Kidney epithelial cell (primary cell): ENCODE measurements around the gene SEMA4A. TPM values are rescaled to one million over a fixed set of nuclear protein-coding genes. Genes with fewer than 3 reads are reported as not detected.

ENCODE experiments used
- DNase-seq: peaks from one replicate; pipeline ENCODE4 v3.0.0-alpha.2; 2010; ENCODE audit warnings: low read depth
- H3K27me3 ChIP-seq: 2 replicates; pipeline ENCODE4 v1.6.0; 2011; ENCODE audit warnings: low read length; ENCODE audit not compliant: control insufficient read depth, insufficient read depth
- H3K36me3 ChIP-seq: 2 replicates; pipeline ENCODE4 v1.5.1; 2011; ENCODE audit warnings: low read length; ENCODE audit not compliant: control insufficient read depth, insufficient read depth
- H3K4me3 ChIP-seq: 2 replicates; pipeline ENCODE4 v1.5.1; 2011; ENCODE audit warnings: low read depth, mild to moderate bottlenecking, control low read depth, low read length
- CTCF ChIP-seq: IDR thresholded peaks from 2 replicates; pipeline ENCODE4 v1.5.1; 2011; ENCODE audit warnings: mild to moderate bottlenecking, moderate library complexity, low read length, control low read depth, inconsistent platforms; ENCODE audit not compliant: insufficient read depth, poor library complexity, severe bottlenecking
- total RNA-seq: library from RNA; depleted of rRNA; stranded (reverse); fragments of >200 nt; gene quantifications from 2 replicates; pipeline ENCODE4 v1.2.3, GENCODE V29; 2015

Gene SEMA4A
- total RNA-seq, 1 donor from 2014 or later = 2.6 TPM

- Histone ChIP-seq H3K27me3 (no peaks in the 10 kb centered on the region), H3K36me3 (peaks cover 1% of the 10 kb centered on the region), H3K4me3 (no peak overlapping the region)
- no peak for TF ChIP-seq CTCF
- no peak for DNase-seq
Measured at GRCh38 chr1:156195853-156196252, 42.5 kb downstream of the SEMA4A start.

GRCh38 chr1:156196445-156196844 is 43.1 kb downstream of the SEMA4A start:
- TF ChIP-seq CTCF = no peak
- no peaks in the 10 kb centered on the region for H3K27me3 ChIP-seq
- H3K4me3 ChIP-seq = no peak overlapping the region
- H3K36me3 ChIP-seq = peaks cover 1% of the 10 kb centered on the region
- DNase-seq = no peak

GRCh38 chr1:156198831-156199349 is 45.5 kb downstream of the SEMA4A start:
- TF ChIP-seq CTCF = no peak
- no peak overlapping the region for H3K4me3 ChIP-seq
- H3K27me3 ChIP-seq = no peaks in the 10 kb centered on the region
- no peak for DNase-seq
- peaks cover 1% of the 10 kb centered on the region for H3K36me3 ChIP-seq

GRCh38 chr1:156200044-156200443 is 46.7 kb downstream of the SEMA4A start:
- no peak overlapping the region for H3K4me3 ChIP-seq
- DNase-seq = no peak
- no peak for TF ChIP-seq CTCF
- H3K36me3 ChIP-seq = peaks cover 1% of the 10 kb centered on the region
- no peaks in the 10 kb centered on the region for H3K27me3 ChIP-seq

- no peak for TF ChIP-seq CTCF
- Histone ChIP-seq H3K27me3 (no peaks in the 10 kb centered on the region), H3K36me3 (no peaks in the 10 kb centered on the region), H3K4me3 (no peak overlapping the region)
- DNase-seq = no peak
Measured at GRCh38 chr1:156203331-156203730, 49.9 kb downstream of the SEMA4A start.

GRCh38 chr1:156204686-156205085 is 51.3 kb downstream of the SEMA4A start:
- DNase-seq = no peak
- Histone ChIP-seq H3K4me3 (no peak overlapping the region), H3K27me3 (no peaks in the 10 kb centered on the region), H3K36me3 (no peaks in the 10 kb centered on the region)
- no peak for TF ChIP-seq CTCF
